GM23248 (cell line): Measurements from ENCODE around the gene CUL9.

ENCODE experiments used
- EZH2 ChIP-seq: fragments of 200-600 bp; sonication (generic); IDR thresholded peaks from 2 replicates; pipeline ENCODE4 v1.6.1; 2018; ENCODE audit warnings: antibody characterized with exemption, mild to moderate bottlenecking; ENCODE audit not compliant: insufficient read depth, poor library complexity, severe bottlenecking
- EZH2phosphoT487 ChIP-seq: fragments of 200-600 bp; sonication (generic); IDR thresholded peaks from 2 replicates; pipeline ENCODE4 v1.6.1; 2018; ENCODE audit warnings: antibody characterized with exemption, moderate library complexity, mild to moderate bottlenecking, low read depth; ENCODE audit not compliant: insufficient read depth

DNA sequence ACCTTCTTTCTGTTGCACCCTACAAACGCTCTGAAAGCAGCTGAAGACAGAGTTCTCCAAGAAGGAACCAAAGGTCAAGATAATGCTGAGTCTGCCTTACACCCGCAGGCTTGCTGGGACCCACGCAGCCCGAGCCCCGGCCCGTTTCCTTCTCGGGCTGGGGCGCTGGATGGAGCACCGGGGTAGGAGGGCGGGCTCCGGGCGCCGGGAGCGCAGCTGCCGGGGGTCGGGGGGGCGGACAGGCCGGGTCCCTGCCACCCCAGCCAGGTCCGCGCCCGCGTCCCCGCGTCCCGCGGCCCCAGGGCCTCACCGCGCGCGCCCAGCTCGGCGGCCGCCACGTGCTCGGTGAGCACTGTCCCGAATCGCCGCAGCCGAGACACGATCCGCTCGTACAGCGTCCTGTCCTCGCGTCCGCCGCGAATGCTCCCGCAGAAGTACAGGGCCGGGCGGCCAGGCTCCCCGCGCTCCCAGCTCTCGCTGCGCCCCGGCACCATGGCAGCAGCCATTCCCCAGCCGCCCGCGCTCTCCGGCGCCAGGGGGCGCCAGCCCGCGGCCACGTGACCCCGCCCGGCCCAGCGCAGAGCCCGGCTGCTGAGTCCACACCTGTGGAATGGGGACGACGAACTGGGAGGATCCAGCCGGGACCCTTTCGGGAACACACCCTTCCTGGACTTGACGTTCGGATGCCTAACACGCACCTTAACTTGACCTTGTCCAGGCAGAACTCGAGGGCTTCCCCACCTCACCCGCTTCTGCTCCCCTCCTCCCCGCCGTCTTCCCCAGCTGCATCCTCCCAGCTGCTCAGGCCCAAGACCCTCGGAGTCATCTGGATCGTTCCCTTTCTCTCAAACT lies 47.2 kb downstream of the CUL9 start, which contains the start of gene DNPH1:
- TF ChIP-seq EZH2 (no peak), EZH2phosphoT487 (no peak)
